Measurements from ENCODE around the gene AK3. TPM values are rescaled to one million over a fixed set of nuclear protein-coding genes. Genes with fewer than 3 reads are reported as not detected.
"Not testable (repeated sequence)": the region's sequence is repeated elsewhere in the genome, so short reads cannot be mapped to it uniquely, and the experiment has no call there.

Gene AK3
- total and polyA plus RNA-seq, 4 experiments from 2014 or later, result 23.1 to 47.9 (median 26.8) TPM

DNA sequence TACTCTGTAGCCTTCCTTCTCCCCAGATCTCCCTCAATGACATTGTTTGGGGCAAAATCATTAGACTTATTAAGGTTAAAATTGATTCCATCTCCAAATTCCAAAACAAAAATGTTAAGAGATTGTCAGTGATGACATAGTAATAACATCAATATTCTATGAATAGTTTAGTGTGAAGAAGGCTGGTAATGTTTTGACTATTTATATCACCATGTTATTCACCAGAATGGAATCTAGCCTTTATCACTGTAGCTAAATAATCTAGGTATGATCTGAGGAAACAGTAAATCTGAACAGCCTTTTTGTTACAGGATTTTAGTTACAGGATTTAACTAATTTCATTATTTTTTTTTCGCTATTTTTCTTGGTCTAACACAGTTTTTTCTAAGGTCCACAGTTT is 79.8 kb downstream of the AK3 start:
- H3K36me3 ChIP-seq (ENCODE audit: insufficient read depth, low read length), result no peaks in the 10 kb centered on the region
- intact Hi-C loops (cut with micrococcal nuclease), result loop anchor here (5.0 to 10.0 kb wide), 4 partner anchors 131 to 1344 kb away; partner anchors contain the start of genes PLGRKT, RCL1 and RFX3
- peak overlapping the region; percentile 67 for H3K27ac ChIP-seq (ENCODE audit: low read depth, low read length)
- Mint-ChIP-seq H3K27ac (peak overlapping the region in 5 of 7 donors; percentile 92 to 99 (median 96)), H3K27me3 (no peaks in the 10 kb centered on the region), H3K36me3 (peaks cover 0 to 10% of the 10 kb centered on the region in 2 donors), H3K4me1 (peaks cover 42 to 73% (median 48%) of the 10 kb centered on the region in 4 donors), H3K4me3 (peak overlapping the region in 7 of 8 donors; percentile 92 to 99 (median 97)), H3K9me3 (no peaks in the 10 kb centered on the region)
- ChIA-PET CTCF (ENCODE audit: partially characterized antibody) (interaction anchor here (0.9 to 2.6 kb wide), 4 partner anchors 14 to 79 kb away, joined by 3 to 13 read pairs (median 6); partner anchors contain the start of gene AK3), POLR2A (ENCODE audit: partially characterized antibody) (interaction anchor here (2.3 to 2.7 kb wide), 2 partner anchors 17 to 79 kb away, joined by 12 to 18 read pairs; partner anchors contain the start of gene AK3)
- H3K27me3 ChIP-seq (ENCODE audit: insufficient read depth, low read length), result no peaks in the 10 kb centered on the region
- peaks cover 46% of the 10 kb centered on the region for H3K4me1 ChIP-seq (ENCODE audit: insufficient read depth, low read length)
- H3K9me3 ChIP-seq (ENCODE audit: control insufficient read depth in 1 of 2, low read length in 2 of 2), result no peaks in the 10 kb centered on the region
- no peak overlapping the region for H3K4me3 ChIP-seq (ENCODE audit: low read length in 2 of 2)
- DNase-seq, result no peak

DNA sequence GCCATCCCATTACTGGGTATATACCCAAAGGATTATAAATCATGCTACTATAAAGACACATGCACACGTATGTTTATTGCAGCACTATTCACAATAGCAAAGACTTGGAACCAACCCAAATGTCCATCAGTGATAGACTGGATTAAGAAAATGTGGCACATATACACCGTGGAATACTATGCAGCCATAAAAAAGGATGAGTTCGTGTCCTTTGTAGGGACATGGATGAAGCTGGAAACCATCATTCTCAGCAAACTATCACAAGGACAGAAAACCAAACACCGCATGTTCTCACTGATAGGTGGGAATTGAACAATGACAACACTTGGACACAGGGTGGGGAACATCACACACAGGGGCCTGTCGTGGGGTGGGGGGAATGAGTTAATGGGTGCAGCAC is 80.3 kb downstream of the AK3 start:
- H3K4me3 ChIP-seq (ENCODE audit: low read length in 2 of 2); DNase-seq; H3K36me3 ChIP-seq (ENCODE audit: insufficient read depth, low read length); H3K27me3 ChIP-seq (ENCODE audit: insufficient read depth, low read length); H3K9me3 ChIP-seq (ENCODE audit: control insufficient read depth in 1 of 2, low read length in 2 of 2); H3K27ac ChIP-seq (ENCODE audit: low read depth, low read length); H3K9me3 Mint-ChIP-seq; H3K27me3 Mint-ChIP-seq: not testable (repeated sequence)
- POLR2A ChIA-PET (ENCODE audit: partially characterized antibody), result interaction anchor here (2.3 to 2.7 kb wide), 2 partner anchors 17 to 80 kb away, joined by 12 to 18 read pairs; partner anchors contain the start of gene AK3
- H3K4me3 Mint-ChIP-seq, result peak overlapping the region in 3 of 8 donors; percentile 48 to 55 (median 49)
- H3K4me1 Mint-ChIP-seq, result peaks cover 38 to 70% (median 44%) of the 10 kb centered on the region in 4 donors
- peaks cover 41% of the 10 kb centered on the region for H3K4me1 ChIP-seq (ENCODE audit: insufficient read depth, low read length)
- CTCF ChIA-PET (ENCODE audit: partially characterized antibody), result interaction anchor here (1.8 to 2.6 kb wide), 2 partner anchors 14 to 21 kb away, joined by 5 to 13 read pairs; no protein-coding TSS in a partner anchor
- intact Hi-C loops (cut with micrococcal nuclease), result loop anchor here (5.0 to 10.0 kb wide), 4 partner anchors 132 to 1344 kb away; partner anchors contain the start of genes PLGRKT, RCL1 and RFX3
- H3K36me3 Mint-ChIP-seq, result peaks cover 0 to 10% of the 10 kb centered on the region in 2 donors
- H3K27ac Mint-ChIP-seq, result peak overlapping the region in 3 of 7 donors; percentile 43 to 96 (median 96)

Other genes starting within 250 kb of the AK3 start
- 10 to 100 TPM; 23.3 to 23.8 TPM for gene PLPP6, start 78.9 kb downstream of the AK3 start, total RNA-seq
- gene PLPP6, start 78.9 kb downstream of the AK3 start, polyA plus RNA-seq, result 1 to 10 TPM; 3.2 to 6.6 TPM
- gene SPATA6L, start 74.7 kb downstream of the AK3 start, total RNA-seq, result 1 to 10 TPM; 1.9 to 3.4 TPM
- gene SPATA6L, start 74.7 kb downstream of the AK3 start, polyA plus RNA-seq, result not detected
- 10 to 100 TPM; 27.2 to 27.8 TPM for gene CDC37L1, start 61.6 kb downstream of the AK3 start, total RNA-seq
- gene CDC37L1, start 61.6 kb downstream of the AK3 start, polyA plus RNA-seq, result 10 to 100 TPM; 15.8 to 17.8 TPM
- 10 to 100 TPM; 15.2 to 17.8 TPM for gene RCL1, start 51.7 kb upstream of the AK3 start, total RNA-seq
- 10 to 100 TPM; 15.5 to 21.1 TPM for gene RCL1, start 51.7 kb upstream of the AK3 start, polyA plus RNA-seq
- gene JAK2, start 244.1 kb upstream of the AK3 start, total RNA-seq, result 10 to 100 TPM; 17.0 to 19.9 TPM
- 1 to 10 TPM; 4.6 to 8.0 TPM for gene JAK2, start 244.1 kb upstream of the AK3 start, polyA plus RNA-seq